Measurements from ENCODE around the gene BSDC1. TPM values are rescaled to one million over a fixed set of nuclear protein-coding genes. Genes with fewer than 3 reads are reported as not detected.

BSDC1 gene
- total and polyA plus RNA-seq, 2 of the 13 experiments (the other 11 are each of a cell fraction or from before 2014, with no cell fraction given), result 40.3 to 64.2 TPM

- TF ChIP-seq ZNF710 (CRISPR knock-in tag; IDR thresholded peaks at IDR 0.05; ENCODE audit: borderline replicate concordance) (no peak), HDAC6 (IDR thresholded peaks at IDR 0.05; ENCODE audit: low read depth, low read length) (no peak), MYNN (CRISPR knock-in tag; IDR thresholded peaks at IDR 0.05; ENCODE audit: low read depth) (no peak), ZNF484 (CRISPR knock-in tag; IDR thresholded peaks at IDR 0.05; ENCODE audit: borderline replicate concordance, low read depth) (no peak), ZBTB44 (CRISPR knock-in tag; IDR thresholded peaks at IDR 0.05) (no peak), STAG1 (CRISPR knock-in tag; IDR thresholded peaks at IDR 0.05) (peak; percentile 63), ZNF574 (CRISPR knock-in tag; IDR thresholded peaks at IDR 0.05) (0 out of 2 replicates have a peak, but pooled peaks have one; percentile 35), ZNF781 (CRISPR knock-in tag; IDR thresholded peaks at IDR 0.05; ENCODE audit: borderline replicate concordance, not compliant biosample characterization) (no peak), KAT2B (IDR thresholded peaks at IDR 0.05; ENCODE audit: borderline replicate concordance, low read depth, low read length) (no peak), ZFY (CRISPR knock-in tag; IDR thresholded peaks at IDR 0.05) (no peak; the same call in 1 of the 2 replicates), ZNF770 (CRISPR knock-in tag; IDR thresholded peaks at IDR 0.05) (no peak), MBNL3 (CRISPR knock-in tag; conservative IDR thresholded peaks at IDR 0.05) (no peak), ZNF576 (CRISPR knock-in tag; IDR thresholded peaks at IDR 0.05) (no peak), ZNF326 (CRISPR knock-in tag; IDR thresholded peaks at IDR 0.05; ENCODE audit: borderline replicate concordance) (no peak), KMT2B (CRISPR knock-in tag; IDR thresholded peaks at IDR 0.05) (no peak), FOXK1 (CRISPR knock-in tag; IDR thresholded peaks at IDR 0.05; ENCODE audit: borderline replicate concordance, low read depth) (peak; percentile 40; the same call in 1 of the 2 replicates)
- TF ChIP-seq, protein P1, sequence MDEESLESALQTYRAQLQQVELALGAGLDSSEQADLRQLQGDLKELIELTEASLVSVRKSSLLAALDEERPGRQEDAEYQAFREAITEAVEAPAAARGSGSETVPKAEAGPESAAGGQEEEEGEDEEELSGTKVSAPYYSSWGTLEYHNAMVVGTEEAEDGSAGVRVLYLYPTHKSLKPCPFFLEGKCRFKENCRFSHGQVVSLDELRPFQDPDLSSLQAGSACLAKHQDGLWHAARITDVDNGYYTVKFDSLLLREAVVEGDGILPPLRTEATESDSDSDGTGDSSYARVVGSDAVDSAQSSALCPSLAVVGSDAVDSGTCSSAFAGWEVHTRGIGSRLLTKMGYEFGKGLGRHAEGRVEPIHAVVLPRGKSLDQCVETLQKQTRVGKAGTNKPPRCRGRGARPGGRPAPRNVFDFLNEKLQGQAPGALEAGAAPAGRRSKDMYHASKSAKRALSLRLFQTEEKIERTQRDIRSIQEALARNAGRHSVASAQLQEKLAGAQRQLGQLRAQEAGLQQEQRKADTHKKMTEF (CRISPR knock-in tag; IDR thresholded peaks at IDR 0.05), result peak; percentile 58; the same call in 1 of the 2 replicates
Measured at GRCh38 chr1:32334864-32335534, 59.2 kb downstream of the BSDC1 start (continued).

Data from HepG2 (cell line).